ENCODE results near the gene MYL11.

MYL11 gene

DNA sequence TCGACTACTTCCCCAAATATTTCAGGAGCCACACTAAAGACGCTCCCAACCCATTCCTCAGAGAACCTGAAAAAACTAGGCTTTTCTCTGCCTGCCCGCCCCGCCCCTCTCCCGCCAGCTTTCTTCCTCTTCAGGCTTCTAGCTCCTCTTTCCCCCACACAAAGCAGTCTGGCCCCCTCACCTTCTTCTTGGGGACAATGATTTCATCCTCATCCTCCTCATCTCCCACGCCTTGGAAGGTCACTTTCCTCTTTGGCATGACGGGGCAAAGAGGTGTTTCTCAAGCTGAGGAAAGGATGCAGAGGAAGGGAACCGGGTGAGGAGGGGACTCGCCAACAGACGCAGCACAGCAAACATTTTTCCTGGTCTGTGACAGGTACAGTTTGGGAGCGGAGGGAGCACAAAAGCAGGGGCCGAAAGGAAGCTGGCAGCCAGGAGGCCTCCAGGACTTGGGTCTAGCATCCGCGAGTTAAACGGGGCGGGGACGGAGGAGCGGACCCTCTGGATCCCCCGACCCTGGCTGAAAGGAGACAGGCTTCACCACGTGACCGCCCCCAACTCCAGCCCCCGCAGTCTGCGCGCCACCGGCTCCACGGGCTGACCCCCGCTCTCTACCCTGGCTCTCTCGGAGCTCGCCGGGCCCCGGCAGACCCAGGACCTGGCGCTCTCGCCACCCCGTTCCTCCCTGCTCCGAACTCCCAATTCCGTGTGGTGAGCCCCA, 20.0 kb upstream of the MYL11 start:
- no peak for DNase-seq (ENCODE audit: low read depth)

DNA sequence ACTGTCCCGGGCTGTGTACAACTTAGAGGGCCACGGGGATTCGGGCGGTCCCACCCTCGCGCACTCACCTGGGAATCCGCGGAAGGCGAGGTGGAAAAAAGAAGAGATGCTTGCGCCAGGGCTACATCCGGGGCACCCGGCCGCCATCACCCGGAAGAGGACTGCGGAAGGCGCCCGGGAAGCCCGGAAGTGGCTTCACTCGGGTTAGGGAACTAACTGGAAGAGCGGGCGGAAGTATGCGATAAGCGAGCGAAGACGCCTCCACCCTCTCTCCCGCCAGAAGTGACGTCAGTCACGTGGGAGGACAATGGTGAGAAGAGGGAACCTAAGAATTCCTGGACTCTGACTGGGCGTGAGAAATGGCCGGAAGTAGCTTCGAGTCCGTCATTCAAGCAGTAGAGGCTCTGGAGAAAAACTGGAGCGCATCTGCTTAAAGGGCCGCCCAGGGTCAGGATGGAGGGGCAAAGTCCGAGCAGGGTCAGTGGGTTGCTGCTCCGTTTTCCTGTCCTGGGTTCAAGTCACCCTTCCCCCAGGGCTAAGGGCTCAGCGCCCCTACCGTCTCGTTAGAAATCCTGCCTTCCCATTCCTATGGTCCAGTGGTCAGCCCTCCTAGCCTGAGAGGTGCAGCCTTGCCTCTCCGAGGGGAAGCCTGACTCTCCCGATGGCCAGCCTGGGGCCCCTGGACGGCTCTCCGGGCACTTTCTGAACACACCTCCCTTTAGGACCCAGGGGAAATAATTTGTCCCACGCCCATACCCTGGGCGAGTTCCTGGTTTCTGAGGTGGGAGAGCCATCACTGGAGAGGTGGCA, 19.3 kb upstream of the MYL11 start, which contains the start of gene CD2BP2:
Gene CD2BP2 (minus strand): TSS at position 165 of the 810 bp plus-strand sequence. CDS start 627 bp downstream, outside the sequence.
- DNase-seq (ENCODE audit: low read depth), result peak; percentile 83

DNA sequence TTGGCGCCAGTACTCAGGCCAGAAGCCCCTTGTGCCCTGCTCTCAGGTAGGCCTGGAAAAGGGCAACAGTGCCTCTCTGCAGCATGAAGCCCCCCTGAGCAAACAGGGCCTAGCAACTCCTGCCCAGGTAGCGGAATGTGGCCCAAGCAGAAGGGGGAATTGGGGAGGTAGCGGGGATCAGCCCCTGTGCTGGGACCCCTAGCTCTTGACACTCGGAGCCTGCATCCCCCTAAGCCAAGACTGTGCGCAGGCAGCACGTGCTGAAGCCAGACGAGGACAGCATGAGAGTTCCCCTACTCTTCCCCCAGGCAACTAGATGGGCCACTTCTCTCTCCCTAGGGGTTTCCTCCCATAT, 18.7 kb upstream of the MYL11 start:
- DNase-seq (ENCODE audit: low read depth), result no peak

DNA sequence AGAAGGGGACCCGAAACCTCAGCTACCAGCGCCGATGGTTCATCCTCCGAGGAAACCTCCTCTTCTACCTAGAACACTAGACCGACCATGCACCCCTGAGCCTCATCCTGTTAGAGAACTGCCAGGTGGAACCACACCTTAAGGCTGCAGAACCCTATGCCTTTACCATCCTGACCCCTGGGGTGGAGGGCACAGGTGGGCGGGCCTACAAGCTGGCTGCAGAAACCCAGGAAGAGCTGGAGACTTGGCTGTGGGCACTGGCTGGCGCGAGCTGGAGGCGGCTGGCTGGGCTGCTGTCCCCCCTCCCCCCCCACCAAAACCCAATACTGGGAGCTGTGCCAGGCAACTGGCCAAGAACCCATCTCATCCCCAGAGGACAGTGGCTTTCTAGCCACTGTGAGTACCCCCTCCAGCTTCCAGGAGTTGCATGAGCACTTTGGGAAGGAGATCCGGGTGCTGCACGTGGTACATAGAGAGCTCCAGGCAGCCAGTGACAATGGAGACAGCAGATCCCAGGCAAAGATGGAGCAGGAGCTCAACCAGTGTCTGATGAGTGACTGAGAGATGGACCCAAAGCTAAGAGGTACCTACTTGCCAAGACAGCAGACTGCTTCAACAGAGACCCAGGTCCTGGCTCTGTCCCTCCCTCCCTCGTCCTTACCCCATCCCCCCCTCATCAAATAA, 18.1 kb upstream of the MYL11 start:
- DNase-seq (ENCODE audit: low read depth), result no peak

DNA sequence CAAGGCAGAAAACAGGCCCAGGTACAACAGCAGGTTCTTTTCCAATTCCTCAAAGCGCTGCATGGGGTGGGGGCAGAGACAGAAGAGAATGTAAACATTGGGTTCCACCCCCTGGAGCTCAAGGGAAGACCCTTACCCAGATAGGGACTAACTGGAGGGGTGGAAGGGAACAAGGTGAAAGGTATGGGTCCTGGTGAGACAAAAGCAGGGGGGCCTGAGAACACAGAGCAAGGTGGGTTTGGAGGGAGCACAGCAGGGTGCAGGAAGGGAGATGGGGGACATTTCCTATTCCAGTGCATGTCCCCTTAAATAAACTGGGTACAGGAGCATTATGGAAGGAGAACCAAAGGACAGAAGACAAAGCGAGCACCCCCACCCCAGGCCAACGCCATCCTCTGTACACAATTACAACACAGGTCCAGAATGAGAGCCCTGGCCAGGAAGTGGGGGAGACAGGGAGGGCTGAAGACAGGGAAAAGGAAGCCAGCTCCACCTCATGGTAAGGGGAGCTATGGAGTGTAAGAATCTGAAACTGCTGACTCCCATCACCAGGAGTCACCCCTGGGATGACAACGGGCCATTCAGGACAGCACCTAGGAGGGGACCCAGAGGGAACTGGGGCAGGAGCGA, 17.4 kb upstream of the MYL11 start:
- DNase-seq (ENCODE audit: low read depth), result no peak

DNA sequence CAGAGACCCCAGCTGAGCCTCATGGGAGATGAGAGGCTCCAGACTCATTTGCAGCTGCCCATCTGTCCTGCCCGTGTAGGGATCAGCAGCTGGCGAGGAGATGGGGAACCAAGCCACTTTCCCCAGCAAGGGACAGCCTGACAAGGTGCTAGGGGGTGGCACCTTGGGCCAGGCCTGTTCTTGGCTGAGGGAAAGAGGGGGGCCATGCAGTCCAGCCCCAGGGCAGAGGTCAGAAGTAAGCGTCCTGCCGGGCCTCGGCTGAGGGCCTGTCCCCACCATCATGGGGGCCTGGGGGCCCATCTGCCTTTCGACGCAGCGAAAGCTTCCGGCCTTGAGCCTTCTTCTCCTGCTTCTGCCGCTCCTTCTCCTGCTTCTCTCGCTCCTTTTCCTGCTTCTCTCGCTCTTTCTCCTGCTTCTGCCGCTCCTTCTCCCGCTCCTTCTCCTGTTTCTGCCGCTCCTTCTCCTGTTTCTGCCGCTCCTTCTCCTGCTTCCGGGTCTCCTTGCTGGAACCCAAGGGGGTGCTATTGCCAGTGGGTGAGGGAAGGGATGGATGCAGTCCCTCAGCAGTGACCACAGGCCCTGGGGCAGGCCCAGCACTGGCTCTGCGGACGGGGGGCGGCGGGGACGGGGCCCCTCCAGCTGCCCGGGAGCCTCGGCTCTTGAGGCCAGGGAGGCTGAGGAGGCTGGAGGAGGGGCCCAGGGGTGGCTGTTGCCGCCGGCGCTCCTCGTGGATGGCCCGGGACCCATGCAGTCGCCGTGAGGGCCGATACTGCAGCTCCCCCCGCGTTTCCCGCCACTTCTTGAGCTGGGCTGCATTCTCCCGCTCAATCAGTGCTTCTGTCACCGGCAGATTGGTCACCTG, 16.7 kb upstream of the MYL11 start:
- DNase-seq (ENCODE audit: low read depth), result no peak

DNA sequence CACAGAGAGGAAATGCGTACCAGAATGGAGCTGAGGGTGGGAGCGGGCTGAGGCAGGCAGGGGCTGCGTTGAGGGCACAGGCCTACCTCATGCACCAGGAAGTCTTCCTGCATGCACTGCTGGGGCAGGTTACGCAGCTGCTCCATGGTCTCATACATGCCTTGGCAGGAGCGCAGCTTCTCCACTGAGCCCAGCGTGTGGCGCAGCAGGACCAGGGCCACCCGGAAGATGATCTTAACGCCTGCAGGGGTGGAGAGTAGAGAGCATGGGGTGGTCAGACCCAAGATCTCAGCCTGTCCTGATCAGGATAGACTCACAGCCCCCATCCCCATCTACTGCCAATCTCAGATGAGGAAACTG, 16.0 kb upstream of the MYL11 start:
- DNase-seq (ENCODE audit: low read depth), result no peak

DNA sequence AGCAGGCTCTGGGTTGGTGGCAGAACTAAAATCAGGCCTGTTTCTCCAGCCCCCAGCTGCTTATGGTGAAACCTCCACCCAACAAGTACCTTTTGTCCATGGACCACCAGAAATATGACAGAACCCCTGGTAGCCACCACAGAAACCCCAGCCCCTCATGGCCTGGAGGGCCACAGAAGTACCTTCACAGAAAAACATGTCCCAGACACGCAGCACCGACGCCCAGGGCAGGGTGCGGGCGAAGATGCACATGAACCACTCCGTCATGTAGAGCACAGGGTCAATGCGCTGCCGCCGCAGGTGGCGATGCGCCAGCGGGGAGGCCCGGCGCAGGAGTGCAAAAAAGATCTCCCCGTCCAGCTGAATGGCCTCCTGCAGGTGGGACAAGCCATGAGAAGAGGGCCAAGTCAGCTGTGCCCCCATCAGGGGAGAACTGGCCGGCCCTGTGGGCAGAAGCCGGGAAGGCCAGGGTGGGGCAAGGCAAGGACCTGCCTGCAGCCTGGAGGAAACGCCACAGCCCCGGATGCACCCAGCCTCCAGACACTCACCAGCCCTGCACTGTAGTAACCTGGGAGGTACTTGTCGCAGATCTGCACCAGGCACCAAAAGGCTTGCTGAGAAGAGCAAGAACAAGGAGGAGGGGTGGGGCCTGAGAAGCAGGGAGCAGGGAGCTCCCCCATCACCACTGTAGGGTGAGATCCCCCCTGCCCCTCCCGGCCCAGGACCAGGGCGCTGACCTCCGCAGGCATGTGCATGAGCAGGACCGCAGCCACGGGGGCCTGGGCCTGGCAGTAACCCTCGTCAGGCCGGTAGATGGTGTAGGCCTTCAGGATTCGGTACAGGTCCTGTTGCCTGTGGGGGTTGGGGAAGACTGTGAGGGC, 15.4 kb upstream of the MYL11 start:
- no peak for DNase-seq (ENCODE audit: low read depth)

DNA sequence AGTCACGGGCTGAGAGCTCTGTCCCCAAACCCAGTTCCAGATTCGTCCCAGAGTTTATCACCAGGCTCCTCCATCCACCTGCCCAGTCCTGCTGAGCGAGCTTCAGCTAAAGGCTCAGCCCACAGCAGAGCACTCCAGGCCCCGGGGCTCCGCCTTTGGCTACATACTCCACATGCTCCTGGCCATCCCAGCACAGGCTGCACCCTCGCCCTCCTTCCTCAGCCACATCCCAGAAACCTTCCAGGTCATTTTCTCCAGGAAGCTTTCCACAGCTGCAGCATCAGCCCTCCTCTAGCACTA, 14.8 kb upstream of the MYL11 start:
- DNase-seq (ENCODE audit: low read depth), result no peak

DNA sequence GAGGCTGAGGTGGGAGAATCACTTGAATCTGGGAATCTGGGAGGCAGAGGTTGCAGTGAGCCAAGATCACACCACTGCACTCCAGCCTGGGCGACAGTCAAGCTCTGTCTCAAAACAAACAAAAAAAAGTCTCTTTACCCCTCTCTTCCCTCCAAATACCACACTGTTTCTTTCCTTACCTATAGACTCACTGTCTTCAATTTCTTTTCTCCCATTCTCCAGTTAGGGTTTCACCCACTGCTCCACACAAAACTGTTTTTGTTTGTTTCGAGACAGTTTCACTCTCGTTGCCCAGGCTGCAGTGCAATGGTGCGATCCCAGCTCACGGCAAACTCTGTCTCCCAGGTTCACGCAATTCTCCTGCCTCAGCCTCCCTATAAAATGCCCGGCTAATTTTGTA, 13.4 kb upstream of the MYL11 start:
- no peak for DNase-seq (ENCODE audit: low read depth)

DNA sequence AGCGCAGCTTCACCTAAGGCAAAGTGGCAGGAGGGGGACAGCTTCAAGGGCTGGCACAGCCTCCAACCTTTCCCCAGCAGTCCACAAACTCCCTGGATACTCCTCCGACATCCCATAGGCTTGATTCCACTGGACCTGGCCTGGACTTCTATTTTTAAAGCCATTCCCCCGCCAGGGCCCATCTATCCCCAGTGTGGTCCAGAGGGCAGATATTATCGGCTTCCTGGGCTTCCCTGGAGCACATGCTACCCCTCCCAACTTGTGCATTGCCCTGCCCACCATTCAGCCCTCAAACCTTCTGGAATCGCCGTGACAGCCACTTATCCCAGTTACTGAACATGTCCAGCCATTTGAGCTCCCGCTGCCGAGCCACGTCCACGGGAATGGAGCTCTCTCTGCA, 9.4 kb upstream of the MYL11 start:
- DNase-seq (ENCODE audit: low read depth), result no peak

DNA sequence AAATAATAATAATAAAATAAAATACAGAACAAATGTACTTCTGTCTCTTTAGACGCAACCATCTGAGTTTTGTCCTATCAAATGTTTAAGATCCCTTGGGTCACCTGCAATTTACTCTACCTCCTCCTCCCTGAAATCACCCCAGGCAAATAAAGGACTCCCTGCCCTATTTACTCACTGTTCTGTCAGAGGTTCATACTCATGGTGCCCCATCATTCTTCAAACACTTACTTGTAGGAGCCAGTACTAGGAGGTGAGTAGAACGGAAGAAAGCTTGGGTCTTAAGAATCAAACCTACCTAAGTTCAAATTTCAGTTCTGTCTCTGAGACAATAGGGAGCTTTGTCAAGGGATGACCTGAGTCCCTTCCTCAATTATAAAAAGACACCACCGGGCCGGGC, 8.1 kb upstream of the MYL11 start:
- DNase-seq (ENCODE audit: low read depth), result no peak

DNA sequence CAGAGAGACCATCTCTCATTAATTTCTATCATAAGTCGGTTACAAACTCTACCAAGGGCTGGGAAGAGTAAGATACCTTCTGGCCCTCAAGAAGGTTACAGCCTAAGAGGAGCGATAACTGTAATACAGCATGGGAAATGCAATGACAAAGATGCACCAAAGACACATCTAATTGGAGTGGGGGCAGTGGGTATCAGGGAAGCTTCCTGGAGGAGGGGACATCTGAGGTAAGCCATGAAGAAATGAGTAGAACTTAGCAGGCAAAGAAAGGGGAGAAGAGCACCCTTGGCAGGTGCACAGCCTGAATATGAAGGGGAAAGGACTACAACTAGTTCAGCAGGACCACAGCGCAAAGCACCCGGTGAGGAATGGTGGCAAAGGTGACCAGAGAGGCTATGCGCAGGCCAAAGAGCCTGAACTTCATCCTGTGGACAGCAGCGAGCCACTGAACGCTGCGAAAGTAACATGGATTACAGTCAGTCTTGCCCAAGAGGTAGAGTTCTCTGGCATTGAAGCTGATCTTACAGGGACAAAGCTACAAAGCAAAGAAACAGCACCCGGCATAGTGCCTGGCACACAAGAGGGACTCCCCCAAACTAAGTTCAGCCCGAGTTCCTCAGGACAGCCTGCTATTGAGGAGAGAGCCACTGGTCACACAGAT, 7.1 kb upstream of the MYL11 start:
- no peak for DNase-seq (ENCODE audit: low read depth)

DNA sequence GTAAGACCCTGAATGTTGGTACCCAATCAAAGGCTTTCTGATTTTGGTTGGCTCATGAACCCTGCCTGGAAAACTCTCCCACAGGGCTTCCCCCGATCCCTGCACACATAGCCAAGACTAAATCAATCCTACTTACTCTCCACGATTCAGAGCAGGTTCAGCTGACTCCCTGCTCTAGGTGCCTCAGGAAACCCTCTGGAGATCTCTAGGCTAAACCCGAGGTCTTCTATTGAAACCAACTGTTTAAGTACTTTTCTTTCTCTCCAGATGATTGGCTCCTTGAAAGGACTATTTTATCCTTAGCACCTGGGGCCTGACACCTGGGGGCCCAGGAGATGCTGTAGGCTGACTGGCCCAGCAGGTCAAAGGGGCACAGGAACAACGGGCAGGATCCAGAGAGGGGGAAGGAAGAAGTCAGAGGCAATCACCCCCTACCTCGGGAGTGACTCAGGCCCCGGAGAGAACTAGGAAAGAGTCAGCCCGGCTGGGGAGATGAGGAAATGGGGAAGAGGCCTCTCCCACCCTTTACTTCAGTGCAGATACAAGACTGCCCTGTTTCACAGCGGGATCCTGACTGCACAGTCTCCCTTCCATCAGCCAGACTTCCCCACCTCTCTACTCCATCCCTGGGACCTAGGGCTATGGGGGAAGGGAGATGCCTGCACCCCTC, 6.3 kb upstream of the MYL11 start:
- DNase-seq (ENCODE audit: low read depth), result no peak

DNA sequence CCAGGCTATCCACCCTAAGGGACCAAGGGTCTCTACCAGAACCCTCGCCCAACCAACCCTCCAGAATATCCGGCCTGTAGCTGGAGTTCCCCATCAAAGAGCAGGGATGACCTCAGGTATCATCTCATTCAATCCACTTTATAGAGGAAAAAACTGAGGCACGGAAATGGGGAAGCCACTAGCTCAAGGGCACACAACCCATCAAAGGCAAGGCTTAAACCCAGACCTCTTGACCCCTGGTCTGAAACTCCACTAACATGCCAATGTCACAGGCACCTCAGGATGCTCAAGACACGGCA, 5.9 kb upstream of the MYL11 start:
- DNase-seq (ENCODE audit: low read depth), result no peak

DNA sequence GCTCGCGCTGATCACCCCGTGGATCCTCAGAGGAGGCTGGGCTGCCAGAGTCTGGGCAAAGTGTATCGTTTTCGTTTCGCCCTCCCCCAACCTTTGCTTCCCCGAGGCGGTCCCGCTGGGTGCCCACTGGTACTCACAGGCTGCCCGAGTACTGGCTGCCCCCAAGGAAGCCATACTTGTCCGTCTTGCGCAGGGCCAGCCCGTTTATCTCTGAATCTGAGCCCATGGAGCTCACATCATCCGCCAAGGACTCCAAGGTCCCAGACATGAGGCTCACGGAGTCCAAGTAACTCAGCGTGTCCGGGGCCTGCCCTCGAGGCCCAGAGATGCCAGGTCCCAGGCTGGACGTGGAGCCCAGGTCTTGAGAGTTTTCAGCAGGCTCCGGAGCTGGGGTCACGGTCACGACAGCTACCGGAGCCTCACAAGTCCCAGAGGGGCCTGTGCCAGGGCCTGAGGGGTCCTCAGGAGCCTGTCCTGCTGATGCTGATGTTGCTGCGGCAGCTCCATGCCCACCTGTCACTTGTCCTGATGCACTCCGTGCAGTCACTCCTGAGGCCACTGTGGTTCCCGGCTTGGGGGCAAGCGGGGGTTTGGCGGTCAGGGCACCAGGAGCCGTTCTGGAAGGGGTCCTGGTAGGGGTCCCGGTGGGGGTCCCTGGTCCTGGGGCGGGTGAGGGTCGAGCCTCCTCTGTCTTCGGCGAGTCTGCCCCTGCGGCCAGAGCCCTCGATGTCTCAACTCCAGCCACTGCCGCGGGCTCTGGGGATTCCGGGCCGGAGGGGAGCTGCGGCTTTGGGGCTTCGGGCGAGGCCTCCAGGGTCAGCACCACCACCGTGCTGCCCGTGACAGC, 5.3 kb upstream of the MYL11 start:
- DNase-seq (ENCODE audit: low read depth), result no peak

DNA sequence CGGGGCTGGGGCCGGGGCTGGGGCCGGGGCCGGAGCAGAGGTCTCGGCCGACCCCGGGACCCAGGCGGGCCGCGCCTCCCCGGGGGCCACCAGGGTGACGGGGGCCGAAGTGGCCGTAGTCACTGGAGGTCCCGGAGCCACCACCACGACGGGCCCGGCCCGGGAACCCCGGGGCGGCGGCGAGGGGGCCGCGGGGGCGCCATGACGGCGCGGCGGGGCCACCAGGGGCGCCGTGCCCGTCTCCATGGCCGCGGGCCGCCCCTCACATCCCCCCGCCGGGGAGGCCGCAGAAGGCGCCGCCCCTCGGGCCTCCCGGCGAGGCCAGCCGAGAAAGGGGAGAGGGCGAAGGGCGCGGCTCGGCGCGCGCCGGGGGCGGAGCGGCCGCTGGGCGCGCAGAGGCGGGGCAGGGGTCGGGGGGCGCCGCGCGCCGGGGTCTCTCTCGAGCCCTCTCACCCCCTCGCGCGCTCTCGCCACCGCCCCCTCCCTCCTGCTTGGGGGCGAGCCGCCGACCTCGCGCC, 4.6 kb upstream of the MYL11 start:
- no peak for DNase-seq (ENCODE audit: low read depth)

DNA sequence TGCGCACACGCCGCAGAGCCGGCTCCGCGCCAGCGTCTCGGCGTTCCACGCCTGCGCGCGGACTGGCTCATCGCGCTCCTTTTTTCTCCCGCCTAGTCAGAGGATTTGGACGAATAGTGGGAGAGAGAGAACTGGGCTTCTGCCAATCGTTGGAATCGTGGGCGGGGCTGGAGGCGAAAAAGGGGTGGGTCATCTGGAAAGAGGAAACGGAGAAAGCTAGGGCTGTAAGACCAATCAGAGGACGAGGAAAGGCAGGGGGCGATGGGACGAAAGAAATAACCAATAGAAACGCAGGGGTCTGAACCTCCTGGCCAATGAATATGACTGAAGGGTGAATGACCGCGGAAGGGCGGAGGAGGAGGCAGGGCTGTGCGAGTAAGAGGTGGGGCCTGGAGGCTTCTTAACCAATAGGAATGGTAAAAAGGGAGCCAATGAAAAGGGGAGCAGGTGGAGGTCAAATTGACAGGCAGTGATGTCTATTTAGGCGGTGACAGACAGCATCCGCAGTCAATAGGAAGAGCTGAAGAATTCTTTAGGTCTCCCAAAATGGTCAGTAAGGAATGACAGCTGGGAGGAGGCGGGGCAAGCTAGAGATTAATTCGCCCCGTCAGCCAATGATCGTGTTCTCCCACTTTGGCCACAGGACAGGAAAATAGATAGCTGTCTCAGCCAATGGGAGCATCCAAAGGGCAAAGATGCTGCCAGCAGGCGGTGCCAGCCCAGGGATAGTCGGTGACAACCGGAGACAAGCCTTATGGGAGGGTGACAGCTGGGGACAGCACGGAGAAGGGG, 4.0 kb upstream of the MYL11 start, which contains the start of gene TBC1D10B:
Gene TBC1D10B (minus strand): TSS at position 39 of the 792 bp plus-strand sequence. CDS start 311 bp downstream, outside the sequence.
- DNase-seq (ENCODE audit: low read depth), result peak; percentile 98

All from activated T-helper 1 cell treated with Interleukin-2 at 50 U/mL for 16 hours (primary cell).